Inflammatory macrophage treated with lipopolysaccharide for 4 hours (primary cell): Measurements from ENCODE around the gene EDAR.

Source experiments
- DNase-seq: peaks from one replicate; pipeline ENCODE4 v3.0.0-alpha.2; 2020

The EDAR gene

GRCh38 chr2:108988796-108989713, at the start of gene EDAR:
EDAR (minus strand) TSS chr2:108989220; CDS start chr2:108931014, 58,206 bp downstream.
- no peak for DNase-seq

DNA sequence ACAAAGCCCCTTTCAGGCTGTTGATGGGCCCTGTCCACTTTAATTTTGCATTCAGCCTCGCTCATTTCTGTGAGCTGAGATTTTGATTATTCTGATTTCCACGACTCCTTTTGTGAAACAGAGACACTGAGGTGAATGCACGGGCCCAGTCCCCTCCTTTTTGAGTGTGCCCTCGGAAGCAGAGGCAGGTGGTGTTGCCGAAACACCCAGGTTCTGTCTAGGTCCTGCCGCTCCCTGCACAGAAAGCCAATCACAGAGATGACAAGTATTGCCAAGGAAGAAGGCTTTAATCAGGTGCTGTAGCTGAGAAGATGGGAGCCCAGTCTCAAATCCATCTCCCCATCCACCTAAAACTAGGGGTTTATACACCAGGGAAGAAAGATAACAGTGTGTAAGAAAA, 44.2 kb upstream of the EDAR start:
- DNase-seq: no peak

- no peak for DNase-seq
Observed at GRCh38 chr2:109032229-109032820, 43.3 kb upstream of the EDAR start.

DNA sequence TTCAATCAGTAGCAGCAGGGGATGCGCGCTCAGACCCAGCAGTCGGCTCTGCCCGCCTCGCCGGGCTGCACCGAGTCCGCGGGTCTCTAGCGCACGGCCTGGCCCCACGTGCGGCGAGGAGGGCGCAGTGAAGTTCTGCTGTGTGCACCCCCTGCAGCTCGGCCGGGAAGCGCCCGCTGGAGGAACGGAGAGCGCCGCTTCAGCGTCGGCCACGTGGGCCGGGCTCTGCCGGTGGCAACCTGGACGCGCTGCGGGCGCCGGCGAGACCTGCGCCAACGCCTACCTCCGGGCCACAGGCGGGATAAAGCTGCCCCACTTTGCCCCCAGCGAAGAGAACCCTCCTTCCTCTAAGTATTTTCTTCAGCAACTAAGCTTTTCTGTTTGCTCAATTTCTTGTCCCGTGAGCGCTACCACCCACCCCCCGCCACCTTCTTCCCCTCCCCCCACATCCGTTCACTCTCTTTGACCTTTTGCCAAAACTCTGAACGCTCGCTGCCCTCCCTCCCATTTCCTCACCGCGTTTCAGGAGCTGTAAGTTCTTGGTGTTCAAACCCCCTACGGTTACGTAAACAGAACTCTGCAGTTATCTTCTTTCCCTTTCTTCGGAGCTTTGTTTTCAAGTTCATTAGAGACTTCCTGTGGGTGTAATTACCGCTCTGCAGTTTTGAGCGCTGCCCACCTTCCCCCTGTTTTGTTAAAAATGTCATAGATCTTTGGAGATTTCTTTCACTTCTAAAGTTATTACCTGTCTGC, 42.6 kb upstream of the EDAR start:
- peak; percentile 22 for DNase-seq

GRCh38 chr2:109030870-109031475, 42.0 kb upstream of the EDAR start:
- no peak for DNase-seq

- DNase-seq: no peak
Observed at GRCh38 chr2:109029490-109030201, 40.6 kb upstream of the EDAR start.

- no peak for DNase-seq
Observed at GRCh38 chr2:109028738-109029489, 39.9 kb upstream of the EDAR start.

- DNase-seq: no peak
Observed at GRCh38 chr2:109028277-109028676, 39.3 kb upstream of the EDAR start.

GRCh38 chr2:109027702-109028101, 38.7 kb upstream of the EDAR start:
- DNase-seq: no peak

GRCh38 chr2:109024477-109024876, 35.5 kb upstream of the EDAR start:
- DNase-seq: no peak

DNA sequence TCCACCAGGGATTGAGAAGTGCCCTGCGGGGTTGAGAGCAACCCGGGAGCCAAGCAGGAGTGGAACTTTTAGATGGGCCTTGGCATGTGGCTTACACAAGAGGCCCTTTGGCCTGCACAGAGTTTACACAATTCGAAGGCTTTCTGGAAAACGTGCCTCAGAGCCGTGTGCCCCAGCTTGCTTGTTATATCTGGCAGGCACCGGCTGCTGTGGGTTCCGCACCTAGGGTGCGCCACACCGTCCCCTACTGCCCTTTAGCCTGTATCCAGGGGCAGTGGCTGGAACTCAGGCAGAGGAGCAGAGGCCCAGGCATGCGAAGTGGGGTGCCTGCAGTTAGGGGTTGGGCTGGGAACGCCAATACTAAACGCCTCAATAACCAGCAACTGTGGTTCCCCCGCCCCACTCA, 32.9 kb upstream of the EDAR start:
- DNase-seq: no peak

GRCh38 chr2:109020217-109020637, 31.2 kb upstream of the EDAR start:
- DNase-seq: no peak

DNA sequence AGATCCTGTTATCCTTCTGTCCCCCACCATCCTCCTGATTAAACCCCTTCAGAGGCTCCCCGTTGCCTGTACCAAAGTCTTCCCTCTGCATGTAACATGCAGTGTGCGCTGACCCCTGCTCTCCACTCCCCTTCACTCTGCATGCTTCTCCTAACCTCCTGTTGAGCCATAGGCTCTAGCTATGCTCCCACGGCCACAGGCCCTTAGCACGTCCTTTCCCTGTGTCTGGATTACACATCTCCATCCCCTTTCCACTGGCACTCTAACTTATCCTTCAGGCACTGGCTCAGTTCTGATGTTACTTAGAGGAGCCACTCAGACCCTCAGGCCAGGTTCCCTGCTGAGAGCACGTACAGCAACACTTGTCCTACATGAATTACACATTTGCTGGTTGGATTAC, 29.4 kb upstream of the EDAR start:
- DNase-seq: no peak

GRCh38 chr2:109017017-109017416, 28.0 kb upstream of the EDAR start:
- DNase-seq: no peak

- DNase-seq: no peak
Observed at GRCh38 chr2:109016376-109016775, 27.4 kb upstream of the EDAR start.

DNA sequence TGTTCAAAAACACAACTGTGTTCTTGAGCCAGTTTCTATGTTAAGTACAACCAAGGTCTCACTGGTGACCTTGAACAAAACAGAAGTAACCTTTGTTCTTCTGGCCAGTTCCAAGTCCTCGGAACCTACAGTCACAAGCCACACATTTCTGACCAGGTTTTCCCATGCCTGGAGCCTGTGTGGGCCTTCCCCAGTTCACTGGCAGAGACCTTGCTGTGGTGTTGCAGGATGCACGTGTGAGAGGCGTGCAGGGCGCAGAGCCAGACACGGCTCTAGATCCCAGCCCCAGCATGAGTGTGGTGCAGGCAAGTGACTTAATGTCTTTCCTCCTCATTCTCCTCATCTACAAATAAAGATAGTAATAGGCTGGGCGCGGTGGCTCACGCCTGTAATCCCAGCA, 25.5 kb upstream of the EDAR start:
- DNase-seq: no peak

DNA sequence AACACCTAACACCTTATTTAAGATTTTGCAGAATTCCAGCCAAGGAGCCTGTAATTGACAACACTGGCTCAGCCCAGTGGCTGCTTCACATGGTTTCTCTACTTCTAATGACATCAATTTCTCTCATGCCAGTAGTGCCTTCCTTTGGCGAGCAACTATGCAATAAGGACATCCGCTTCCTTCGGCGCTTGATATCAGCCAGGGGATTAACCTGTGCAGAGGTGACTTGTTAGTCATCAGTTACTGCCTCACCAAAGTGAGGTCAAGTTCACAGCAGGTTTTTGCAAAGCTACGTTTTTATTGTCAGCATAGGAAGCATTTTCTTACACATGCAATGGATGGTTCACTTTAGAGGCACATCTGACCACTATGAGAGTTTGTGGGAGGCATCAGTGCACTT, 24.0 kb upstream of the EDAR start:
- DNase-seq: no peak

DNA sequence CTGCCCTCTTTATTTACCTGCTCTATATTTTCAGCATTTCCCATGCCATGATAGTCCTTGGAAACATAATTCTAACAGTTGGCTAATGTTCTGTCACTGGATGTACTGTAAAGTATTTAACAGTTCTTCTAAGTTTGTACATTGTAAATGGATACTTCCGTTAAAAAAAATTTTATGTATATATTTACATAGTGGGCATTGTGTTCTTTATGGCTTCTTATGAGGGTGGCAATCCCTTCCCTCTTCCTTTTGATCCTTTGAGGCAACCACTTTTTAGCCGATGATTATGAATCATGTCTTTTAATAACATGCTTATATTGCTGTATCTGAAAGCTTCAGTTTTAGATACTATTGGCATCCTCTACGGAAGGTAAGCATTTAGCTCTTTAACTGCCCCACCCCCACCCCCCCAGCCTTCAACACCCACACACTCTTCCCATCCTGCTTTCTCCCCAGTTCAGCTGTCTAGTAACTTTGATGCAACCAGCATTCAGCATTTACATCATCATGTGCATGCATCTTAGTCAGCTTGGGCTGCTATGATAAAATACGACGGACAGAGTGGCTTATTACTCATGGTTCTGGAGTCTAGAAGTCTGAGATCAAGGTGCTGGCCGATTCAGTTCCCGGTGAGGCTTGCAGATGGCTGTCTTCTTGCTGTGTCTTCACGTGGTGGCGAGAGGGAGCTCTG, 21.0 kb upstream of the EDAR start:
- peak; percentile 8 for DNase-seq

- no peak for DNase-seq
Observed at GRCh38 chr2:109006971-109007370, 18.0 kb upstream of the EDAR start.

DNA sequence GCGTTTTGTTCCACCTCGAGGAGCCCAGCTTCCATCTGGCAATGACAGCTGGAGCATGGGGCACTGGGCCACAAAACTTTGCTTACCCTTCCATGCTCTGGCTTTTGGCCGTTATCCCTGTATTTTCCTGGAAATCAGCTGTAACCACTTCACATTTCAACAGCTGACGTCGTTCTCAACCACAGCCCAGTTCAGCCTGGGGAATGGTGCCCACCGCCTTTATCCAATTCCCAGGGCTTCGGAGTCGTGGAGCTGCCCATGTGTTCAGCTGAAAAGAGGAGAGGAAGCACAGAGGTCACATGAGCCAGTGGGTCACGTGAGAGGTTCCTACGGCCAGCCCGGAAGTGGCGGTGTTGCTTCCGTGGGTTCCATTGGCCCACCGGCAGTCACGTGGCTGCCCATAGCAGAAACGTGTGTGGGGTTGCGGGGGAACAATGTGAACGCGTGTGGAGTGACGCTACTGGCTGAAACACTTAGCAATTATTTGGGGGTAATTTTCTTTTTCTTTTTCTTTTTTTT, 16.7 kb upstream of the EDAR start:
- DNase-seq: no peak

DNA sequence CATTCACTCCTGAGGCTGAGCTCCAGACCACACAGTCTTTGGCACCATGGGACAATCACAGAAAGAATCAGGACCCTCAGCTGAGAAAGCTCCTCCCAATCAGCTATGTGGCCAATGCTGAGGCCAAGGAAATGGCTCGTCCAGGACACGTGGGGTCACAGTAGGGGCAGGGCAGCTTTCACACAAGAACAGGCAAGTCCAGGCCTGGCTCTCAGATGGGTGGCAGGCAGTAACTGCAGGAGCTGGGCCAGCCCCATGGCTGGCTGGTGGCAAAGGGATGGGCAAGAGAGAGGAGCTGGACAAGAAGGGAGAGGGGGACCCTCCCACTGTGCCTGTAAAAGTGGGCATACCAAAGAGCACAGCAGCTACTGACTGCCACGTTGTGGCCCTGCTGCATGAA, 12.2 kb upstream of the EDAR start:
- DNase-seq: no peak
